Suppressor macrophage treated with lipopolysaccharide for 1 hour (primary cell): ENCODE results near the gene ZG16.
"Not testable (repeated sequence)": the region's sequence is repeated elsewhere in the genome, so short reads cannot be mapped to it uniquely, and the experiment has no call there.

Experiments
- DNase-seq, 3 donors: peaks; one replicate each; pipeline ENCODE4 v3.0.0-alpha.2; 2020 to 2022

ZG16 gene

DNA sequence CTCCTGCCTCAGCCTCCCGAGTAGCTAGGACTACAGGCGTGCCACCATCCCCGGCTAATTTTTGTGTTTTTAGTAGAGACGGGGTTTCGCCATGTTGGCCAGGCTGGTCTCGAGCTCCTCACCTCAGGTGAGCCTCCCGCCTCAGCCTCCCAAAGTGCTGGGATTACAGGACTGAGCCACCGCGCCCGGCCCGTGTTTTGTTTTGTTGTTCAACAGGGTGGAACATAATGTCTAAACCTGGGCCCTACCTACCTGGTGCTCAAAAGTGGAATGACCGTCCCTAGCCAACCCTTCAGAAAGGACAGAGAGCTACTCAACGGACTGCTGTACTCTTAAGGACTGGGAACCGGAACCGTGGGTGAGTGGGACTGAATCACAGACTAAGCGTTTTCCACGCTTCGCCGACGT, 11.7 kb downstream of the ZG16 start:
- peak in 1 of 3 donors; percentile 17 for DNase-seq

DNA sequence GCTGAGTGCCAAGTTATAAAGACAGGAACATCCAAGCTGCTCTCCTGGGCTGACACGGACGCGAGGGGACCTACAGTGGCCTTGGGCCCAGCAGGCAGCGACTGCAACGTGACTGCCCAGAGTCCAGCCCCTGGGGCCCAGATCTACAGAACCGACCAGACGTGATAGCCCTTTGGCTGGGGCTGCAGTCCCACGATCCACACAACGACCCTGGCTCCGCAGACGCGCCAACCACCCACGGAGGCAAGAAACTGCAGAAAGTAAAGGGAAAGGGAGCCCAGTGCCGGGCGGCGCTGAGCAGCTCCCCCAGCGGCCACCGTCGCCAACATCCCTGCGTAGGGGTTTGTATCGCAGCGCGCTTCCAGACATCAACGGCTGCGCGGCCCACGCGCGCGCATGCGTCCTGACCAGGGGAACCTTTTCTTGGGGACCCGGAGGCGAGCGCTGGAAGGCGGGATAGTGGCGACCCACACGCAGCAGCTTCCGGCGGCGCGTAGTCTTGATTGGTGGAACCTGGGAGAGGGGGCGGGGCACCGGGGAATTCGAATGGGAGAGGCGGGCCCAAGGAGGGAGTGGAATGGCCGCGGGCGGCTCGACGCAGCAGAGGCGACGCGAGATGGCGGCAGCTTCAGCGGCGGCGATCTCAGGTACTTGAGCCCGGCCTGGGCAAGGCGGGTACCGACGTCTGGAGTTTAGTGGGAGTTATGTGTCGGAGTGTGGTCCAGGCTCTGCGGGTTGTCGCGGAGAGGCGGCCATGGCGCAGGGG, 12.3 kb downstream of the ZG16 start, which contains the start of gene KIF22:
TSS of gene KIF22 (plus strand) at position 569 of the 766 bp plus-strand sequence. CDS start at position 578, 9 bp downstream.
- DNase-seq, result peak; percentile 100

DNA sequence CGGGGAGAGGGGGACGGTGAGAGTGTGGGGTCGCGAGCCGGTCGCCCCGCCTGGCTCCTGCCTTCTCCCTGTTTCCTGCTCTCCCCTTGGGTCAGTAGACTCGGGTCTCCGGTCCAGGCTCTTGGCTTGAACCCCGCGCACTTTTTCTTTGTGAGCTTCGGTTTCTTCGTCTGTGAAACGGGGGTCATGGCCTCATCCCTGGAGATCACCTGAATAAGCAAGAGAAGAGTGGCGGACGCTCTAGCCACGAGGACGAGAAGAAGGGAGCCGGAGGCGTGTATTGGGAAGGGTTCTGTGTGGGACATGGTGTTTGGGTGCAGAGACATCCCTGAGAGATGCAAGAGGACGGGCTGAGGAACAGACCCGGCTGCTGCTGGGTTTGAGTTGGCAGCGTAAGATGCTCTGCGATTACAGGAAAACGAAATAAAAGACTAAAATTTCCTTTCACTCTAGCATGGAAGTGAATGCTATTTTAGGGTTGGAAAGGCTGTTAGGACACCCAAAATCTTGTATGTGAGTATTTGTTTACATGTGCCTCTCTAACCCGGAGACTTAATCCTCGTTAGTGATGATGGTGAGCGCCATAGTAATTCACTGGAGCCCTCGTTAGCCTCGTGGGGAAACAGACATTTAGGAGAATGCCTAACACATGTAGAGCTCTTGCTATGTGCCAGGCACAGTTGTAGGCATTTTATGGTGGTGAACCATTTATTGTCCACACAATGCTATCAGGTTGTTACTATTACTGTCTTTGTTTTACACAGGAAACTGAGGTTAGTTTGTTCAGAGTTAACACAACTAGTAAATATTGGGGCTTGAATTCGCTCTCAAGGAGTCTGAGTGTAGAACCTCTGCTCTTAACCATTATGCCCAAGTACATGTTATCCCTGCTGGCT, 13.1 kb downstream of the ZG16 start:
- DNase-seq, result no peak

DNA sequence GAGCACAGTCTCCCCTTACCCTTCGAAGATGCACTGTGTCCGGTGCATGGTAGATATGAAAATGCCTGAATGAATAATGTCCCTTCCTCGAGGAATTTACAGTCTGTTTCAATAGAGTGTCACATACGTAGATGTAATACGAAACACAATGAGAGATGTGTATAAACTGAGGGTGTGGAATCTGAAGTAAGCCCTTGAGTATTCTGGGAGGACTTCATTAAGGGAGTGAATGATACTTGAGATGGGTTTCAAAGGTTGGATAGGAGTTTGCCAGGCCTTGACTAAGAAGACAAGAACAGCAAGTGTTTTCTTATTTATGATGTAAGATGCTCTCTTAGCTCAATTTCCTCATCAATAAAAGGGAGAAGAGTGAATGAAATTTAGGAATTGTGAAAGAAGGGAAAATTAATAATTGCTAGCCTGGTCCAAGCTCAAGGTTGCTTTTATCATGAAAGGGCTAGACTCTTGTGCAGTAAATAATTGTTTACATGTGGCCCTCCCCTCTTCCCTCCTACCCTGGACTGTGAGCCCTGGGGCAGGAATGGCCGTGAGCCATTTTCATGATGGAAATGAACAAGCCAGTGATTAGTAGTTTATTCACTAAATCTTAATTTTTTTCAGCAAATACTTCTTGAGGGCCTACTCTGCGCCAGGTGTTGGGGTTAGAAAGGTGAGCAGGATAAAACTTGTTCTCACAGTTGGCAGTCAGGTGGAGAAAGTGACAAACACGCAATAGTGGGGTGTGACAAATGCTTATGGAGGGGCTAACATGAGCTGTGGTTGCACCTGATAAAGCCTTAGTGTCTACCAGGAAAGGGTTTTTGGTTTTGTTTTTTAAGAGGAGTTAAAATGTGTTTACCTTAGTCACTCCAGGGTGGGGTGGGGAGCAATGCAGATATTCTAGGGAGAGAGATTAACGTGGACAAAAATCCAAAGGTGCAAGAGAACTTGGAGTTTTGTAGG, 14.1 kb downstream of the ZG16 start:
- DNase-seq, result no peak

DNA sequence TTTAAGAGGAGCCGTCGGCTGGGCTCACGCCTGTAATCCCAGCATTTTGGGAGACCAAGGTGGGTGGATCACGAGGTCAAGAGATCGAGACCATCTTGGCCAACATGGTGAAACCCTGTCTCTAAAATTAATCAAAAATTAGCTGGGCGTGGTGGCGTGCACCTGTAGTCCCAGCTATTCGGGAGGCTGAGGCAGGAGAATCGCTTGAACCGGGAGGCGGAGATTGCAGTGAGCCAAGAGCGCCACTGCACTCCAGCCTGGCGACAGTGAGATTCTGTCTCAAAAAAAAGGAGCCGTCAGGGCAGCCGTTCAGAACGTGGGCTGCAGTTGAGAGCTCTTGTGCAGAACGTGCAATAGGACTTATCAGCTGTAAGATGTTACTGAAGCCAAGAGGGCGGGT, 15.1 kb downstream of the ZG16 start:
- not testable (repeated sequence) for DNase-seq

DNA sequence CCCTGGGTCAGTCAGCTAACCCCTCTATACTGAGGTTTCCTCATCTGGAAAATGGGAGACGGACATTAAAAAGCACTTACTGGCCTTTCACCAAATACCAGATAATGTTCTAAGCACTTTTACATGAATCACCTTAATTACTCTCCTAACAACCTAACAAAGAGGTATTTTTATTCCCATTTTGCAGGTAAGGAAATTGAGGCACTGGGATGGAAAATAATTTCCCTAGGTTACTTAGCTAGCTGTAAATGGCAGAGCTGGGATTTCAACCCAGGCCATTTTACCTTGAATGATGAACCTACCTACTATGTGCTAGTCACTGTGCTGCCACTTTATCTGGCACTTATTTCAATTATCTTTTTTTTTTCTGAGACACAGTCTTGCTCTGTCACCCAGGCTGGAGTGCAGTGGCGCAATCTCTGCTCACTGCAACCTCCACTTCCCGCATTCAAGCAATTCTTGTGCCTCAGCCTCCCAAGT, 16.2 kb downstream of the ZG16 start:
- DNase-seq, result no peak

DNA sequence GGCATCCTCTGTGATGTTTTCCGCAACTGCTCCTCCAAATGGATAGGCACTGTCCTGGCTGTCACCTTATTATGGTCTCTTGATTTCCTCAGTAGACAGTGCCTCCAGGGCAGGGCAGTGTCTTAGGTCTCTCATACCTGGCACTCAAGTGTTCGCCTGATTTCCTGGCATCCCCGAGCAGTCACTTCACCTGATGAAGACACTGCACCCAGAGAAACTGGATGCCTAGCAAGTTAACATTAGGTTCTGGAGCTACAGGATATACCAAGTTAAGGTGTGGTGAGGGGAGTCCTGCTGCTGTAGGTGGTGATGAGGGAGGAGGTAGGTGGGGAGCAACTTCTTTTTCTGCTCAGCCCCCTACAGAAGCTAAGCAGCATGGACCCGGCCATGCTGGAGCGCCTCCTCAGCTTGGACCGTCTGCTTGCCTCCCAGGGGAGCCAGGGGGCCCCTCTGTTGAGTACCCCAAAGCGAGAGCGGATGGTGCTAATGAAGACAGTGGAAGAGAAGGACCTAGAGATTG, 24.4 kb downstream of the ZG16 start:
- no peak for DNase-seq

DNA sequence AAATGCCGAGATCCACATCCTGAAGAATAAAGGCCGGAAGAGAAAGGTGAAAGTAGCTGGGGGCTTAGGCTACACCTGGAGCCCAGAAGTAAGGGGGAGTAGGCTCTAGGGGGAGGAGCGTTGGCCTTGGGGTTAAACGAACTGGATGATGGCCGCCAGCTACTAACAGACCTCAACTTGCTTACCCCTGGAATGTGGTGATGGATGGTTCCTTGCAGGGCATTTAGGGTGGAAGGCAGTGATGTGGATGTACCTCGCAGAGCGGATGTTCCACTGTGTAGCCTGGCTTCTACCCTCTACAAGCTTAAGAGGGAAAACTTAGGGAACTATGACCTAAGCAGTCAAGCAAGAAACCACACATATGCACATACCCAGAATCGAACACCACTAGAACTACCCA, 26.0 kb downstream of the ZG16 start:
- DNase-seq, result no peak

DNA sequence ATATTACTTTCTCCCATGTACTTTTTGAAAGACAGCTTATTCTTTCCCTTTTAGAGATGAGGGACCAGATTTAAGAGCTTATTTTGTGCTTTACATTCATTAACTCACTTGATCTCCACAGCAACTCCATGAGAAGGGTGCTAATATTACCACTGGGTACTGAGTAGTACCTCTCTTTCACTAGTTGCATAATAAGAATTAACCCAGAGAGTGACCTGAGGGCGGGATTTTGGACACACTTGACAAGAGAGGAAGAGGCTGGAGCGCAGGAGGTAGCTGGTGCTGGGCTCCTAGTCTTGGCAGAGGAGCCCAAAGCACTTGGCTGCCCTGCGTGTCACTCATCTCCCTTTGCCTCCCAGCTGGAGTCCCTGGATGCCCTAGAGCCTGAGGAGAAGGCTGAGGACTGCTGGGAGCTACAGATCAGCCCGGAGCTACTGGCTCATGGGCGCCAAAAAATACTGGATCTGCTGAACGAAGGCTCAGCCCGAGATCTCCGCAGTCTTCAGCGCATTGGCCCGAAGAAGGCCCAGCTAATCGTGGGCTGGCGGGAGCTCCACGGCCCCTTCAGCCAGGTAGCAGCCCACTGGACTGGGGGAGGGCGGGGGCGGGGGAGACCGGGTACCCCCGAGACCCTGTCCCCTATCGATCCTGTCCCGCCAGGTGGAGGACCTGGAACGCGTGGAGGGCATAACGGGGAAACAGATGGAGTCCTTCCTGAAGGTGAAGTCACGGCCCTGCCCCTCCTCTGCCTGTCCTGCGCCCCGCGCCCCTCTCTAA, 26.6 kb downstream of the ZG16 start:
- DNase-seq, result peak; percentile 38 to 45 (median 45)

DNA sequence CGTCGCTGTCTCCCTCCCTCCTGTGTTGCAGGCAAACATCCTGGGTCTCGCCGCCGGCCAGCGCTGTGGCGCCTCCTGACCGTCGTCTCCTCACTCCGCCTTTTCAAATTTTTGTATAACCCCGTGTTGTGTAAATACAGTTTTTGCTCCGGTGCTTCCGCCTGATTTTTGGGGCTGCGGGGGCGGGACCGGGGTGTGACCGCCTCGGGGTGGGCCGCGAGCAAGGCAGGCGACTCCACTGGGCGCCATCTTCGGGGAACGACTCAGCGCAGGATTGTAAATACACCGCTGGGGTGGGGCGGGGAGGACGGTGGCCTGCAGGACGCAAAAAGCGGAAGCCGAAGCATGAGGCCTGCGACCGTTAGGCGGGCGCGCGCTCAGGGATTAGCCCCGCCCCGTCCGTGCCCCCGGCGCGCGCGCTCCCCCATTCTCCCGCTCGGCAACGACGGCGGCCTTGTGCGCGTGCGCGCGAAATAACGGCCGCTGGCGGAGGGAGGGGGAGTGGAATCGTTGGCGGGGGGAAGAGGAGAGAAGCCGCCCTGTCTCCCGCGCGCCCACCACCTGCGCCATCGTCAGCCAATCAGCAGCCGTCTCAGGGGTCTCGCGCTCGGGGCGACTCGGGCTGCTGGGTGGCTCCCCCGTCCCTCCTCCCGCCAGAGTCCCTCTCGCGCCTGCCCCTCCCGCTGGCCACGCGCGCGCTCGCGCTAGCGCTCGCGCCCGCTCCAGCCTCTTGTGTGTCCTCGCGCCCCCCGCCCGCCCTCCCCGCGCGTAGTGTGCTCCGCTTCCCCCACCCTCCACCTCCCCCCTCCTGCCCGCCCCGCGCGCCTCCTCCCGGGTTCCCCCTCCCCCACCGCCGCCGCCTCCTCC, 27.4 kb downstream of the ZG16 start:
- DNase-seq, result peak; percentile 98 to 99 (median 99)

DNA sequence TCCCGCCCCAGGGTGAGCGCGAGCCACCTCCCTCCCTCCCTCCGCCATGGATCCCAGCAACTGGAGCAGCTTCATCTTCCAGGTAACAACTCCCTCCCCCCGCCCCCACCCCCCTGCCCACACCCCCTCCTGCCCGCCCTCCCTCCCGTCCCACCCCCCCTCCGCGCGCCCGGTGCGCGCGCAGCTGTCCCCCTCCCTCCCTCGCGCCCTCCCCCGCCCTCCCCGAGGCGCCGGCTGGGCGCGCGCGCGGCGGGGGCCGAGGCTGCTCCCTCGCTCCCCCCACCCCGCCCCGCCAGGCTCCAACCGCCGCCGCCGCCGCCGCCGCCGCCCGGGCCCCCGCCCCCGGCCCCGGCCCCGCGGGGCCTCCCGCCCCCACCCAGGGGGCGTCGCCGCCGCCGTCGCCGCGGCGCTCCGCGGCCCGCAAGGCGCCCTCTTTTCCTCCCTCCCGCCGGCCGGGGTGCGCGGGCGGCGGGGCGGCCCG, 28.1 kb downstream of the ZG16 start, which contains the start of gene MAZ:
TSS of gene MAZ (plus strand) at position 431 of the 481 bp plus-strand sequence. CDS start 173 bp downstream, outside the sequence.
- DNase-seq, result peak; percentile 61 to 93 (median 79)

DNA sequence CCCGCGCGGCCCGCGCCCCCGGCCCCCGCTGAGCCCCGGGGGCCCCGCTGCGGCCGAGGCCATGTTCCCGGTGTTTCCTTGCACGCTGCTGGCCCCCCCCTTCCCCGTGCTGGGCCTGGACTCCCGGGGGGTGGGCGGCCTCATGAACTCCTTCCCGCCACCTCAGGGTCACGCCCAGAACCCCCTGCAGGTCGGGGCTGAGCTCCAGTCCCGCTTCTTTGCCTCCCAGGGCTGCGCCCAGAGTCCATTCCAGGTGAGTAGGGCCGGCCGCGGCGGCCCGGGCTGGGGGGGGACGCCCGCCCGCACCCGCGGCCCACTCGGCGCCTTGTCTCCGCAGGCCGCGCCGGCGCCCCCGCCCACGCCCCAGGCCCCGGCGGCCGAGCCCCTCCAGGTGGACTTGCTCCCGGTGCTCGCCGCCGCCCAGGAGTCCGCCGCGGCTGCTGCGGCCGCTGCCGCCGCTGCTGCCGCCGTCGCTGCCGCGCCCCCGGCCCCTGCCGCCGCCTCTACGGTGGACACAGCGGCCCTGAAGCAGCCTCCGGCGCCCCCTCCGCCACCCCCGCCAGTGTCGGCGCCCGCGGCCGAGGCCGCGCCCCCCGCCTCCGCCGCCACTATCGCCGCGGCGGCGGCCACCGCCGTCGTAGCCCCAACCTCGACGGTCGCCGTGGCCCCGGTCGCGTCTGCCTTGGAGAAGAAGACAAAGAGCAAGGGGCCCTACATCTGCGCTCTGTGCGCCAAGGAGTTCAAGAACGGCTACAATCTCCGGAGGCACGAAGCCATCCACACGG, 28.8 kb downstream of the ZG16 start:
- peak in 1 of 3 donors; percentile 30 for DNase-seq

DNA sequence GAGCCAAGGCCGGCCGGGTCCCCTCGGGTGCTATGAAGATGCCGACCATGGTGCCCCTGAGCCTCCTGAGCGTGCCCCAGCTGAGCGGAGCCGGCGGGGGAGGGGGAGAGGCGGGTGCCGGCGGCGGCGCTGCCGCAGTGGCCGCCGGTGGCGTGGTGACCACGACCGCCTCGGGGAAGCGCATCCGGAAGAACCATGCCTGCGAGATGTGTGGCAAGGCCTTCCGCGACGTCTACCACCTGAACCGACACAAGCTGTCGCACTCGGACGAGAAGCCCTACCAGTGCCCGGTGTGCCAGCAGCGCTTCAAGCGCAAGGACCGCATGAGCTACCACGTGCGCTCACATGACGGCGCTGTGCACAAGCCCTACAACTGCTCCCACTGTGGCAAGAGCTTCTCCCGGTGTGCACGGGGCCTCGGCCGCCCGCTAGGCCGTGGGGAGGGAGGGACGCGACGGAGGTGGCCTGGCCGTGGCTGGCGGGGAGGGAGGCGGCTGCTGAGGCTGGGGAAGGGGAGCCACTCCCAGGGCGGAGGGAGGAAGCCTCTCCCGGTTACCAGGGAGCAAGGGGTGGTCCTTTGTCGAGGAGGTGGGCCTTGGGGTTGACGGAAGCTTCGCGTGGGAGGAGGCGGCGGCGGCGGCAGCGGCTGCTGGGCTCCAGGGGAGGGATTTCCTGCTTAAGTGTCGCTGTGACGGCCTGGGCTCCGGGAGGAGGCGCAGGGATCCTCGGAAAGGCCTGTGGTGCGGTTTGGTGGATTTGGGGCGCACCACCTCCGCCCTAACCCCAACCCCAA, 29.6 kb downstream of the ZG16 start:
- peak; percentile 90 to 94 (median 91) for DNase-seq

DNA sequence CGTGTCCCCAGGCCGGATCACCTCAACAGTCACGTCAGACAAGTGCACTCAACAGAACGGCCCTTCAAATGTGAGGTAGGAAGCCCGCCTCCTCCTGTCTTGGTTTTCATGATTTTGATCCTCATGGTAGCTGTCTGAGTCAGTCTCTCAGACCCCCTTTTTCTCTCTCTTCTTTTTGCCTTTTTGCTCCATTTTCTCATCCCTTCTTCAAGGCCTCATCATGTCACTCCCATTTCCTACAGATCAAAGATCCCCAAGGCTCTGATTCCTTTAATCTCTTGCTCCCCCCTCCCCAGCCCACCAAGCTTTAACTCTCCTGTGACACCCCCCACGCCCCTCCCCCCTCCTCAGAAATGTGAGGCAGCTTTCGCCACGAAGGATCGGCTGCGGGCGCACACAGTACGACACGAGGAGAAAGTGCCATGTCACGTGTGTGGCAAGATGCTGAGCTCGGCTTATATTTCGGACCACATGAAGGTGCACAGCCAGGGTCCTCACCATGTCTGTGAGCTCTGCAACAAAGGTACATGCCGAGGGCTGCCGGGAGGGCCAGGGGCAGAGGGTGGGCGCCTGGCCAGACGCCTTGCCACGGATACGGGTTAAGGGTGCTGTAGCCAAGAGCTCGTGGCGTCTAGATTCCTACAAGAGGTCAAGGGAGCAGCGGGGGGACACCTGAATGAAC, 30.3 kb downstream of the ZG16 start:
- no peak for DNase-seq

DNA sequence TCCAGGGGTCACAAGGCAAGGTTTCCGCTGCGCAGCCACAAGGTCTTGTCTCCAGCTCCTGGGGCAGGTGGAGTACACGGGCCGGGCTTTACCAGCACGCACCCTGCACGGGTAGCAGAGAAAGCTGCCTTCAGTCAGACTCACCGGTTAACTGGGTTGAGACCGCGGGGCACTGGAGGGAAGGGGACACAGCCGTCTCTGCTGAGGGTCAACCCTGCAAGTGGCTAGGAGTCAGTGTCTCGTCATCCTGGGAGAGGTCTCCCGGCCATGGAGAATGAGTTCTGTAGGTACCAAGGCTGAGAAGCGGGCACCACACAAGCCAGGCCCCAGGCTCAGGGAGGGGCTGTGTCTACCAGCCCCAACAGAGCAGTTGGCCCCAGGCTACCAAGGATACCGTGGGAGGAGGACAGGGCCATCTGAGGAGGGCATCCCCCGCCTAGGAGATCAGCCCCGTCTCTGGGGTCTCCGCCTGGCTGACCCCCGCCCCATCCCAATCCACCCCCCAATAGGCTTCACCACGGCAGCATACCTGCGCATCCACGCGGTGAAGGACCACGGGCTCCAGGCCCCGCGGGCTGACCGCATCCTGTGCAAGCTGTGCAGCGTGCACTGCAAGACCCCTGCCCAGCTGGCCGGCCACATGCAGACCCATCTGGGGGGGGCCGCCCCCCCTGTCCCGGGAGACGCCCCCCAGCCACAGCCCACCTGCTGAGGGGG, 31.1 kb downstream of the ZG16 start:
- no peak for DNase-seq

DNA sequence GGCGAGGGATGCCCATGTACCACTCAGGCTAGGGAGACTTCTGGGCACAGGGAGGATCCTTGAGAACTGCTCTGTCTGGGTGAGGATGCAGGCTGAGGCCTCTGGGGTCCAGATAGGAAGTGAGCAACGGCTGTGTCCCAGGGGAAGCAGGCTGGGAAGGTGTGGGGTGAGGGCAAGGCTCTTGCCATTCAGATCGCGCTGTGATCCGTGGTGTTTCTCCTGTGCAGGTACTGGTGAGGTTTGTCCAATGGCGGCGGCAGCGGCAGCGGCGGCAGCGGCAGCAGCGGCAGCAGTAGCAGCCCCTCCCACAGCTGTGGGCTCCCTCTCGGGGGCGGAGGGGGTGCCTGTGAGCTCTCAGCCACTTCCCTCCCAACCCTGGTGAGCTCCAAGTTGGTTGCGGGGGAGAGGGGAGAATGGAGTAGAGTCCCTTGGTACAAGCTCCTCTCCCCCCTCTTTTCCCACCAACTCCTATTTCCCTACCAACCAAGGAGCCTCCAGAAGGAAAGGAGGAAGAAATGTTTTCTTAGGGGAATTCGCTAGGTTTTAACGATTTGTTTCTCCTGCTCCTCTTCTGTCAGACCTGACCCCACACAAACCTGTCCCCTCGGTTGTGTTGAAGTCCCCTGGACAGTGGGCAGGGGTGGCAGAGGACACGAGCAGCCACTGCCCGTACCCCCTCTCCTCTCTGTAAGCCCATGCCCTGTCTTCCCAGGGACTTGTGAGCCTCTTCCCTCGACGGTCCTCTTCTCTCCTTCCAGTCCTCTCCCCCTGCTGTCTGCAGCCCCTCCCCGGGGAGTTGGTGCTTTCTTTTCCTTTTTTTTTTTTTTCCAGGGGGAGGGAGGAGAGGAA, 32.0 kb downstream of the ZG16 start:
- no peak for DNase-seq
